ENCODE data around the gene TTC3.
"Not testable (repeated sequence)": the region's sequence is repeated elsewhere in the genome, so short reads cannot be mapped to it uniquely, and the experiment has no call there.

- not testable (repeated sequence) for TF ChIP-seq CTCF, POLR2A (IDR thresholded peaks at IDR 0.05)
Observed at GRCh38 chr21:37034394-37034793, 38.7 kb upstream of the TTC3 start.
